ENCODE data around the gene CDKN2C. TPM values are rescaled to one million over a fixed set of nuclear protein-coding genes. Genes with fewer than 3 reads are reported as not detected.

Gene CDKN2C
- polyA plus RNA-seq, 1 donor from 2014 or later = 0.25 TPM

- Histone ChIP-seq H3K36me3 (ENCODE audit: insufficient read depth, low read length) (no peaks in the 10 kb centered on the region), H3K9ac (ENCODE audit: low read length) (no peak overlapping the region), H3K9me2 (ENCODE audit: insufficient read depth, low read length) (no peaks in the 10 kb centered on the region), H2AFZ (ENCODE audit: low read depth, low read length) (no peak overlapping the region), H3K27ac (ENCODE audit: low read length) (no peak overlapping the region), H3F3A (ENCODE audit: insufficient read depth, low read length, poor library complexity, severe bottlenecking) (no peaks in the 10 kb centered on the region), H3K27me3 (ENCODE audit: insufficient read depth, low read depth, low read length) (peaks cover 99% of the 10 kb centered on the region), H3K79me2 (replicated peaks; ENCODE audit: insufficient read depth, low read length) (no peaks in the 10 kb centered on the region), H4K20me1 (ENCODE audit: insufficient read depth) (no peaks in the 10 kb centered on the region), H3K9me3 (ENCODE audit: low read length) (no peaks in the 10 kb centered on the region), H3K4me2 (ENCODE audit: low read length) (no peak overlapping the region), H3K4me3 (ENCODE audit: low read length) (peak overlapping the region; percentile 53)
- TF ChIP-seq EP300 (conservative IDR thresholded peaks at IDR 0.05; ENCODE audit: poor library complexity, severe bottlenecking) (no peak), CTCF (IDR thresholded peaks at IDR 0.05; ENCODE audit: poor library complexity, severe bottlenecking) (no peak), TAF1 (IDR thresholded peaks at IDR 0.05; ENCODE audit: low read depth) (no peak), RAD21 (conservative IDR thresholded peaks at IDR 0.05) (no peak), EZH2 (IDR thresholded peaks at IDR 0.05; ENCODE audit: borderline replicate concordance, insufficient read depth, low read length, poor library complexity, severe bottlenecking) (no peak), SMC3 (conservative IDR thresholded peaks at IDR 0.05; ENCODE audit: poor library complexity) (no peak), MXI1 (conservative IDR thresholded peaks at IDR 0.05; ENCODE audit: poor library complexity, severe bottlenecking) (no peak), REST (IDR thresholded peaks at IDR 0.05; ENCODE audit: borderline replicate concordance) (no peak), POLR2AphosphoS5 (IDR thresholded peaks at IDR 0.05) (no peak)
These were observed 7.6 kb downstream of the CDKN2C start for GRCh38 chr1:50977575-50978143.

GRCh38 chr1:50978144-50978851, 8.3 kb downstream of the CDKN2C start:
- no peaks in the 10 kb centered on the region for H3K36me3 ChIP-seq (ENCODE audit: insufficient read depth, low read length)
- no peaks in the 10 kb centered on the region for H3K79me2 ChIP-seq (replicated peaks; ENCODE audit: insufficient read depth, low read length)
- H4K20me1 ChIP-seq (ENCODE audit: insufficient read depth) = no peaks in the 10 kb centered on the region
- H3K9me3 ChIP-seq (ENCODE audit: low read length) = no peaks in the 10 kb centered on the region
- H3K9me2 ChIP-seq (ENCODE audit: insufficient read depth, low read length) = no peaks in the 10 kb centered on the region
- peaks cover 99% of the 10 kb centered on the region for H3K27me3 ChIP-seq (ENCODE audit: insufficient read depth, low read depth, low read length)
- peak overlapping the region; percentile 48 for H3K4me3 ChIP-seq (ENCODE audit: low read length)
- no peak overlapping the region for H2AFZ ChIP-seq (ENCODE audit: low read depth, low read length)
- H3F3A ChIP-seq (ENCODE audit: insufficient read depth, low read length, poor library complexity, severe bottlenecking) = no peaks in the 10 kb centered on the region
- no peak for TF ChIP-seq SMC3 (conservative IDR thresholded peaks at IDR 0.05; ENCODE audit: poor library complexity)
- peak; percentile 81 for TF ChIP-seq EZH2 (IDR thresholded peaks at IDR 0.05; ENCODE audit: borderline replicate concordance, insufficient read depth, low read length, poor library complexity, severe bottlenecking)
- H3K9ac ChIP-seq (ENCODE audit: low read length) = no peak overlapping the region
- H3K27ac ChIP-seq (ENCODE audit: low read length) = no peak overlapping the region
- H3K4me2 ChIP-seq (ENCODE audit: low read length) = no peak overlapping the region
